ENCODE data around the gene HSF5. TPM values are rescaled to one million over a fixed set of nuclear protein-coding genes. Genes with fewer than 3 reads are reported as not detected.

Gene HSF5
- total and polyA plus RNA-seq, 2 donors (not counting 3 experiments of a cell fraction or from before 2014, with no cell fraction given): 0.03 TPM; not detected in 1

DNA sequence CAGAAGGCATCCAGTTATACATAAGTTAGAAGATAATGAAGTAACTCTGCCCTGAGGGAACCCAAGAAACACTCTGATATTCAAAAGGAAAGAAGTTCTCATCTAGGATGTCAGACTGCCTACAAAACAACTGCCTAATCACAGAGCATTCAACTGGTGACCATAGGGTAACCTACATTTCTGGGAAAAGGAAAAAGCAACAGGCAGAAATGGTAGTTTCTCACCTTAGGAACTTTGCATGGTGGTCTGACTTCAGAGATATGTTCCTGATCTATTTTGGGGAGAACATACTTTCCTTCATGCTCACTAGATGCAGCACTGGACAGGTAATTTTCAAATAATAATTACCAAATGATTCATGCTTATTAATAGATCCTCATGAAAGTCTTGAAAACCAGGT, 87.4 kb downstream of the HSF5 start:
- H2AFZ ChIP-seq (ENCODE audit: low read depth, low read length): no peak overlapping the region
- intact Hi-C loops (cut with micrococcal nuclease): no loop called here
- H3K27me3 ChIP-seq (ENCODE audit: control insufficient read depth in 2 of 2, insufficient read depth in 2 of 2, low read length in 2 of 2): peaks cover 2 to 25% of the 10 kb centered on the region in 2 experiments
- H3K79me2 ChIP-seq (ENCODE audit: control insufficient read depth, insufficient read depth, low read length): no peaks in the 10 kb centered on the region
- DNase-seq (ENCODE audit: low read depth, low spot score) (no peak), FAIRE-seq (no peak)
- no peak overlapping the region for H3K27ac ChIP-seq (ENCODE audit: insufficient read depth, low read depth, low read length)
- dilution Hi-C loops (cut with MboI; ENCODE audit: extremely low pct_ligation_motif_present, low sequenced_read_pairs): no loop called here
- no TSS peak for BruUV-seq (replicated peaks)
- ChIA-PET CTCF (interaction anchor here (1.2 kb wide), 1 partner anchor 68 kb away, joined by 3 read pairs; no protein-coding TSS in a partner anchor), POLR2A (no interaction called here)
- no peak overlapping the region for H3K9ac ChIP-seq (replicated peaks; ENCODE audit: extremely low read depth, insufficient read depth, low read length)
- no peaks in the 10 kb centered on the region for H3K4me1 ChIP-seq (ENCODE audit: control insufficient read depth, extremely low read depth, insufficient read depth, low read length)
- H3K4me3 ChIP-seq (replicated peaks in 1 of 3; ENCODE audit: insufficient read depth in 1 of 3, low read depth in 1 of 3, low read length in 3 of 3): no peak overlapping the region
- H3K9me3 ChIP-seq (replicated peaks; ENCODE audit: control insufficient read depth, insufficient read depth, low read length): no peaks in the 10 kb centered on the region
- H4K20me1 ChIP-seq (replicated peaks; ENCODE audit: control insufficient read depth, extremely low read depth, insufficient read depth, low read length): no peaks in the 10 kb centered on the region
- H3K4me2 ChIP-seq (ENCODE audit: insufficient read depth, low read length): no peak overlapping the region
- no peaks in the 10 kb centered on the region for H3K9me1 ChIP-seq (replicated peaks; ENCODE audit: control insufficient read depth, extremely low read depth, insufficient read depth, low read length)
- no peaks in the 10 kb centered on the region for H3K36me3 ChIP-seq (ENCODE audit: control insufficient read depth in 2 of 2, extremely low read depth in 1 of 2, insufficient read depth in 2 of 2, low read length in 2 of 2)
- TF ChIP-seq POLR2AphosphoS5 (IDR thresholded peaks at IDR 0.05; ENCODE audit: insufficient read depth, low read depth, low read length): no peak
- TF ChIP-seq POLR2A (IDR thresholded peaks at IDR 0.05; ENCODE audit: low read depth, low read length): no peak
- no peak for TF ChIP-seq MYC (IDR thresholded peaks at IDR 0.05; ENCODE audit: low read depth, low read length)
- TF ChIP-seq GATA2 (IDR thresholded peaks at IDR 0.05; ENCODE audit: insufficient read depth, insufficient read length, low read depth, low read length): no peak
- TF ChIP-seq, protein P1, sequence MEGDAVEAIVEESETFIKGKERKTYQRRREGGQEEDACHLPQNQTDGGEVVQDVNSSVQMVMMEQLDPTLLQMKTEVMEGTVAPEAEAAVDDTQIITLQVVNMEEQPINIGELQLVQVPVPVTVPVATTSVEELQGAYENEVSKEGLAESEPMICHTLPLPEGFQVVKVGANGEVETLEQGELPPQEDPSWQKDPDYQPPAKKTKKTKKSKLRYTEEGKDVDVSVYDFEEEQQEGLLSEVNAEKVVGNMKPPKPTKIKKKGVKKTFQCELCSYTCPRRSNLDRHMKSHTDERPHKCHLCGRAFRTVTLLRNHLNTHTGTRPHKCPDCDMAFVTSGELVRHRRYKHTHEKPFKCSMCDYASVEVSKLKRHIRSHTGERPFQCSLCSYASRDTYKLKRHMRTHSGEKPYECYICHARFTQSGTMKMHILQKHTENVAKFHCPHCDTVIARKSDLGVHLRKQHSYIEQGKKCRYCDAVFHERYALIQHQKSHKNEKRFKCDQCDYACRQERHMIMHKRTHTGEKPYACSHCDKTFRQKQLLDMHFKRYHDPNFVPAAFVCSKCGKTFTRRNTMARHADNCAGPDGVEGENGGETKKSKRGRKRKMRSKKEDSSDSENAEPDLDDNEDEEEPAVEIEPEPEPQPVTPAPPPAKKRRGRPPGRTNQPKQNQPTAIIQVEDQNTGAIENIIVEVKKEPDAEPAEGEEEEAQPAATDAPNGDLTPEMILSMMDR (IDR thresholded peaks at IDR 0.05; ENCODE audit: extremely low read depth in 1 of 2, insufficient read depth in 1 of 2, low read depth in 1 of 2, low read length in 2 of 2): no peak
- TF ChIP-seq JUN (IDR thresholded peaks at IDR 0.05; ENCODE audit: borderline replicate concordance, insufficient read depth, insufficient read length, low read depth): no peak
- TF ChIP-seq FOS (IDR thresholded peaks at IDR 0.05; ENCODE audit: borderline replicate concordance, insufficient read depth, low read length): no peak
- TF ChIP-seq, protein P2, sequence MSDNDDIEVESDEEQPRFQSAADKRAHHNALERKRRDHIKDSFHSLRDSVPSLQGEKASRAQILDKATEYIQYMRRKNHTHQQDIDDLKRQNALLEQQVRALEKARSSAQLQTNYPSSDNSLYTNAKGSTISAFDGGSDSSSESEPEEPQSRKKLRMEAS (IDR thresholded peaks at IDR 0.05; ENCODE audit: insufficient read depth, insufficient read length): no peak
- no peak for TF ChIP-seq EZH2 (IDR thresholded peaks at IDR 0.05; ENCODE audit: borderline replicate concordance, low read depth, low read length, severe bottlenecking)
